Skeletal muscle tissue (tissue), 4 donors: ENCODE measurements around the gene GPSM1. TPM values are rescaled to one million over a fixed set of nuclear protein-coding genes. Genes with fewer than 3 reads are reported as not detected.

Experiments
- H3K27ac ChIP-seq: one replicate; pipeline ENCODE4 v1.7.0; 2013; ENCODE audit warnings: mild to moderate bottlenecking, low read depth, low read length, inconsistent platforms
- H3K27me3 ChIP-seq, 3 donors: one replicate each; pipeline ENCODE4 v1.7.0; 2013; ENCODE audit warnings: low read length in 3 of 3; ENCODE audit not compliant: control insufficient read depth in 3 of 3, insufficient read depth in 3 of 3
- H3K36me3 ChIP-seq, 3 donors: one replicate each; pipeline ENCODE4 v1.7.0; 2013; ENCODE audit warnings: low read length in 3 of 3; ENCODE audit not compliant: control insufficient read depth in 3 of 3, insufficient read depth in 3 of 3
- H3K4me1 ChIP-seq, 3 donors: one replicate each; pipeline ENCODE4 v1.7.0; 2013; ENCODE audit warnings: low read length in 3 of 3, mild to moderate bottlenecking in 3 of 3; ENCODE audit not compliant: control insufficient read depth in 3 of 3, insufficient read depth in 3 of 3
- H3K4me3 ChIP-seq, 3 donors: one replicate each; pipeline ENCODE4 v1.7.0; 2013; ENCODE audit warnings: low read length in 3 of 3
- H3K9ac ChIP-seq, 3 donors: one replicate each; pipeline ENCODE4 v1.7.0; 2013; ENCODE audit warnings: low read length in 3 of 3, mild to moderate bottlenecking in 3 of 3, moderate library complexity in 2 of 3, low read depth in 1 of 3
- H3K9me3 ChIP-seq, 3 donors: one replicate each; pipeline ENCODE4 v1.7.0; 2013; ENCODE audit warnings: low read length in 3 of 3; ENCODE audit not compliant: control insufficient read depth in 3 of 3
- total RNA-seq: library from RNA; depleted of rRNA; stranded (reverse); fragments of >200 nt; gene quantifications from one replicate; pipeline ENCODE4 v1.2.3, GENCODE V29; 2014
- donor health status: Osteomylitis.

GPSM1 gene
- total RNA-seq, 1 donor from 2014 or later: 14.1 TPM

DNA sequence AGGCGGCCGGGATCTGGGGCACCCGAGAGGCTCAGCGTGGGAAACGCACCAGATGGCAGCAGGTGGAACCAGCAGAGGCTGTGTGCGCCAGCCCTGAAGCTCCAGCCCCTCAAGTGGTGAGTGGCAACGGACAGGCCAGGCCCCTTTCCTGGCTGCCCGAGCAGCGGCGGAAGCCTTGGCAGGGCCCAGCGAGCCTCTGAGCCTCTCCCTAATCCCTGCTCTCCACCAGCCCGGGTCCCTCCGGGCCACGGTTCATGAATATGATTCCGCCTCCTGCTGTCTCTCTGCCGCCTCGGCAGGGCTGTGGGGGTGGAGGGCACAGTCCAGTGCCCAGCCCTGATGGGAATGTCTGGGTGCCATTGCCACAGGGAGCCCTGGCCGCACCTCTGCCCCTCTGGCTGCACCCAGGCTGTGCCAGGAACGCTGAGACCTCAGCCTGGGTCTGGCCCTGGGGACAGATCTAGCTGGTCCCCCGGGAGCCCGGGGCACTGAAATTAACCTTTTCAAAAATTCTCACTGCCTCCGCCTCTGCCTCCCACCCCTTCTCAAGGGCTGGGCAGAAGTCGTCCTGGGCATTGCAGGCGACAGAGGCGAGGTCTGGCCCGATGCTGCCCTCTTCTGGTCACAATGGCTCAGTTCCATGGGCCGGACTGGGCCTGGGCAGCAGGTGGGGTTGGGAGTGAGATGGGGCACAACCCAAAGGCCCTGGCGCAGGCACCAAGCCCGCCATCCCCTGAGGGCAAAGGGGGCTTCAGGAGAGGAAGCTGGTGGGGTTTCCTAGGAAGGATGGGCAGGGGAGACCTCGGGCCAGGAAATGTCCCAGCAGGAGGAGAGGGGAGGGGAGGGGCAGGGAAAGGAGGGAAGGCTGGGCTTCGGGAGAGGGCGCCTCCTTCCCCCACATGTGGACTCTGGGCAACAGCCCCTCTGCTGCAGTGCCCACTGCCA, 43.8 kb upstream of the GPSM1 start:
- no peaks in the 10 kb centered on the region for H3K9me3 ChIP-seq
- peak overlapping the region in 2 of 3 donors; percentile 49 to 54 for H3K4me3 ChIP-seq
- H3K4me1 ChIP-seq: peaks cover 5 to 6% (median 6%) of the 10 kb centered on the region in 3 donors
- no peaks in the 10 kb centered on the region for H3K36me3 ChIP-seq
- no peak overlapping the region for H3K27ac ChIP-seq
- peaks cover 33 to 60% (median 53%) of the 10 kb centered on the region in 3 donors for H3K27me3 ChIP-seq
- H3K9ac ChIP-seq: peak overlapping the region; percentile 20 to 56 (median 54)

DNA sequence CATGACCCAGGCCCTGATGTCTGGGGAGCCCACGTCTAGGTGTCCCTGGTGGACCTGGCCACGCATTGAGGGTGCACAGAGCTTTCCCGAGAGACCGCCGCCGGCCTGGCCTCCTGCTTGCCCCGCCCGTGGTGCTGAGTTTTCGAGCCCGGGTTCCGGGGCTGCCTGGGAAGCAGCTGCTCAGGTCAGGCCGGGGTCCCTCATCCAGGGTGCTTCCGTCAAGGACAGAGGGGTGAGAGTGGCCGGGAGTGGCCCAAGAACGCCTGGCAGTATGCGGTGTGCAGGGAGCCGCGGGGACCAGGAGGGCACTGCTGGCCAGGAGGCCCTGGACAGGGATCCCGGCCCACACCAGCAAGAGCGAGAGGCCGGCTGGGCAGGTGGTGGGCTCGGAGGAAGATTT, 43.0 kb upstream of the GPSM1 start:
- Histone ChIP-seq H3K9me3 (no peaks in the 10 kb centered on the region), H3K36me3 (no peaks in the 10 kb centered on the region), H3K27ac (no peak overlapping the region), H3K4me1 (peaks cover 5 to 6% (median 6%) of the 10 kb centered on the region in 3 donors), H3K27me3 (peaks cover 33 to 61% (median 55%) of the 10 kb centered on the region in 3 donors), H3K9ac (no peak overlapping the region), H3K4me3 (no peak overlapping the region)

DNA sequence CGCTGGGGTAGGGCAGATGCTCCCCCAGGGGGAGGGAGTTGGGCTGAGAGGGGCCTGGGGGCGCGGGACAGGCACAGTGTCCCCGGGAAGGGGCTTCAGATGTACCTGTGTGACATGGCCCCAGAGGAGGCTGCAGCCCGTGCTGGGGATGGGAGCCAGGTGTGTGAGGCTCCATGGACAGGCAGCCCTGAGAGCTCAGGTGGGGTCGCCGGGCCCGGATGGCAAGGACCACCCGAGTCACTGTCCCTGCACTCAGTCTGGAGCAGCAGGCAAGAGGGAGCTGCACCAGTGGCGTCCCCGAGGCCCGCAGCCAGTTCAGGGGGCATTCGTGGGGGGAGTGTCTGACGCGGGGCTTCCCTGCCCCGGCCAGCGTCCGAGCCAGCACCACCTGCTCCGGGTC, 42.4 kb upstream of the GPSM1 start:
- H3K27ac ChIP-seq: no peak overlapping the region
- H3K4me3 ChIP-seq: no peak overlapping the region
- no peaks in the 10 kb centered on the region for H3K36me3 ChIP-seq
- H3K9me3 ChIP-seq: no peaks in the 10 kb centered on the region
- no peak overlapping the region for H3K9ac ChIP-seq
- H3K4me1 ChIP-seq: peaks cover 5 to 6% (median 6%) of the 10 kb centered on the region in 3 donors
- peaks cover 32 to 60% (median 55%) of the 10 kb centered on the region in 3 donors for H3K27me3 ChIP-seq

DNA sequence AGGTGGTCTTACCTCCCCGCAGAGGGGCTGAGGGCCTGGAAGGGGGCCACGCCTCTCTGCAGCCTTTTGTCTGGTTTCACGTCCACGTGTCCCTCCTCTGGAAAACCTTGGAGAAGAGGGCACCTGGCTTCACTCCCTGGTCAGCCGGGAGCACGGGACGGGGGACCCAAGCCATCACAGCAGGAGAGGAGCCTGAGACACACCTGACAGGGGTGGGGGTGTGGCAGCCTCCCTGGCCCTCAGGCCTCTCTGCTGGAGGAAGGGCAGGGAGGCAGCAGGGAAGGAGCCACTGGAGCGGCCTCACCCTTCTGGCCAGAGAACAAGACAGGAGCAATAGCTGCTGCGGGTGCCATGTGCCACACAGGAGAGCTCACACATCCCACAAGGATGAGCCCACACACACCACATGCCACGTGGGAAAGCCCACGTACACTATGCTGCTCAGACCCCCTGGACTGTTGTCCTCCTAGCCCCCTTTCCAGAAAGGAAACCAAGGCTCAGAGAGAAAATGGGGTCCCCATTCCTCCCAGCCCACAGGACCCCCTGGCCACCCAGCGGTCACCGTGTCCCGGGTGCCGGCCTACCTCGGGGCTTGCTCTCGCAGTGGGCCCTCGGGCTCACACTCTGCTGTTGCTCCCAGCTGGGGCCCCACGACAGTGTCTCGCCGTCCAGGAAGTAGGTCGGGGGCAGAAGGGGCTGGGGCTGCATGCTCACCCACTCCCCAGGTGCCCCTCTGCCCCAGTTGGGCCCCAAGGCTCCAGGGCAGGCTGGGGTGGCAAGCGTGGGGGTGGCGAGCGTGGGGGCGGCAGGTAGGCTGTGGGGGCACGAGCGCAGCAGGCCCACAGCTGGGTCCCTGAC, 41.6 kb upstream of the GPSM1 start:
- H3K9ac ChIP-seq: no peak overlapping the region
- no peak overlapping the region for H3K27ac ChIP-seq
- H3K4me1 ChIP-seq: peaks cover 5 to 6% (median 6%) of the 10 kb centered on the region in 3 donors
- no peaks in the 10 kb centered on the region for H3K9me3 ChIP-seq
- no peak overlapping the region for H3K4me3 ChIP-seq
- peaks cover 29 to 56% (median 55%) of the 10 kb centered on the region in 3 donors for H3K27me3 ChIP-seq
- no peaks in the 10 kb centered on the region for H3K36me3 ChIP-seq

DNA sequence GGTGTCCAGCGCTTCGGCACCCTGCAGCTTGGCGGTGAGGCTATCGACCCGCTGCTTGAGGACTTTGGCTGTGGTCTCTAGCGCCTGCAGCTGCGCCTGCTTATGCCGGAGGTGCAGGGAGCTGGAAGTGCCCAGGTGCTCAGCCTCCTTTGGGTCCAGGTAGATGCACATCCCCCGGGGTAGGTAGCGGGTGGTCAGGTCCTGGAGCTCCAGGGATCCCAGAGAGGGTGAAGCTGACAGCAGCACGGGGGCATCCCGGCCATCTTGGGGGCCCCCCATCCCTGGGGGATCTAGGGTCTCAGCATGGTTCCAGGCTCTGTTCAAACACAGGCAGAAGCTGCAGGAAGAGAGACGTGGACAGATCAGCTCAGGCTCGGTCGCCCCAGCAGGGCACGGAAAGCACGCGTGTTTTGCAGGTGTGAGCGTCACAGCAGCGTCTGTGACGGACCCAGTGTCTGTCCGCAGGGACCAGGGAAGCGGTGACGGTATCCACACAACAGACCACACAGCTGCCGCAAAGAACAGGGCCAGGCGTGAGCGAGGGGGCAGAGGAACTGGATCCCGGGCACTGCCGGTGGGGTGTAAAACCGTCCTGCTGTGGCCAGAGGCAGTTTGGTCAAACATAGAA, 40.9 kb upstream of the GPSM1 start:
- Histone ChIP-seq H3K4me1 (peaks cover 5 to 6% (median 6%) of the 10 kb centered on the region in 3 donors), H3K4me3 (no peak overlapping the region), H3K36me3 (no peaks in the 10 kb centered on the region), H3K9me3 (no peaks in the 10 kb centered on the region), H3K27me3 (peaks cover 34 to 64% (median 55%) of the 10 kb centered on the region in 3 donors), H3K27ac (no peak overlapping the region), H3K9ac (no peak overlapping the region)

DNA sequence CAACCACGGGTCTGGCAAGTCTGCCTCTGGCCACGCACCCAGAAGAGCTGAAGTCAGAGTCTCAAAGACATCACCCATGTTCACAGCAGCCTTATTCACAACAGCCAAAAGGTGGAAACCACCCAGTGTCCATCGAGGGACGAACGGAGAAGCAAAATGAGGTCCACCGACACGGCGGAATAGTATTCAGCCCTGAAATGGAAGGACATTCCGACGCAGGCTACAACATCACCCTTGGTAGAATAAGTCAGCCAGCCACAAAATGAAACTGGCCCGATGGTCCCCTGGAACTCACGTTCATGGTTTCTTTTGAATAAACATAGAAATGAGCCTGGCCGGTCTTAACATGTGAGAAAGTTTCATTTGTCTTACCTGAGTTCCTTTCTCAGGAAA, 40.4 kb upstream of the GPSM1 start:
- Histone ChIP-seq H3K27me3 (peaks cover 40 to 59% (median 56%) of the 10 kb centered on the region in 3 donors), H3K36me3 (no peaks in the 10 kb centered on the region), H3K4me1 (peaks cover 5 to 6% (median 6%) of the 10 kb centered on the region in 3 donors), H3K27ac (no peak overlapping the region), H3K4me3 (no peak overlapping the region), H3K9ac (no peak overlapping the region), H3K9me3 (no peaks in the 10 kb centered on the region)

DNA sequence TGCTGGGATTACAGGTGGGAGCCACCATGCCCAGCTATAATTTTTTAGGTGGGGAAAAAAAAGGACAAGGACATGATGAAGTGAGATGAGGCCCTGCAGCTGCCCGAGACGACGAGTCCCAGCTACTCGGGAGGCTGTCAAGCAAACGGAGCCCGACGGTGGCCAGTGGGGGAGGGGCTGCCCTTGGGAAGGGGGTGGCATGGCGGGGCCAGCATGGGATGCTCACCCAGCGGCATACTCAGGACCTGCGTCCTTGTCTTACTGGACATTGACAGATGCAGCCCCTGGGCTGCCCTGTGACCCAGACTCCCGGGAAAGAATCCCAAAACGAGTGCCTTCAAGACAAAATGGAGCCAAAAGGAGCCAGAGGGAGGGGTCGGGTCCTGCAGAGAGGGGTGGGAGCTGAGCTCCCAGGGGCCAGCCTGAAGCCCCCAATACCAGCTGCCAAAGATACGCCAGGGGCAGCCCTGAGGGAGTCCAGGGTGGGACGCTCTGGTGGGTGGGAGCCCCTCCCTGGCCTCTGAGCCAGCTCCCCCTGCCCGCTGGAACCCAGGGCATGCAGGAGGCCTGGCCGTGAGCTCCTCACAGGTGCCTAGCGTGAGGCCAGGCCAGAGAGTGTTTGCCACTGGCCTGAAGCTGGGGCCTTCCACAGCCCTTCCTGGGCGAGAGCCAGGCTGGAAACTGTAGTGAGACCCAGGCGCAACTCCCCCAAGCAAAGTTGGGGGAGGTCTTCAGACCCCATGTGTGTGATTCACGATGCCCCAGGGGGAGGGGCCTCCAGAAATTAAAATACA, 39.2 kb upstream of the GPSM1 start:
- Histone ChIP-seq H3K36me3 (no peaks in the 10 kb centered on the region), H3K9ac (no peak overlapping the region), H3K9me3 (no peaks in the 10 kb centered on the region), H3K27me3 (peaks cover 46 to 60% (median 58%) of the 10 kb centered on the region in 3 donors), H3K4me1 (peaks cover 4 to 11% (median 5%) of the 10 kb centered on the region in 3 donors), H3K4me3 (no peak overlapping the region), H3K27ac (no peak overlapping the region)

DNA sequence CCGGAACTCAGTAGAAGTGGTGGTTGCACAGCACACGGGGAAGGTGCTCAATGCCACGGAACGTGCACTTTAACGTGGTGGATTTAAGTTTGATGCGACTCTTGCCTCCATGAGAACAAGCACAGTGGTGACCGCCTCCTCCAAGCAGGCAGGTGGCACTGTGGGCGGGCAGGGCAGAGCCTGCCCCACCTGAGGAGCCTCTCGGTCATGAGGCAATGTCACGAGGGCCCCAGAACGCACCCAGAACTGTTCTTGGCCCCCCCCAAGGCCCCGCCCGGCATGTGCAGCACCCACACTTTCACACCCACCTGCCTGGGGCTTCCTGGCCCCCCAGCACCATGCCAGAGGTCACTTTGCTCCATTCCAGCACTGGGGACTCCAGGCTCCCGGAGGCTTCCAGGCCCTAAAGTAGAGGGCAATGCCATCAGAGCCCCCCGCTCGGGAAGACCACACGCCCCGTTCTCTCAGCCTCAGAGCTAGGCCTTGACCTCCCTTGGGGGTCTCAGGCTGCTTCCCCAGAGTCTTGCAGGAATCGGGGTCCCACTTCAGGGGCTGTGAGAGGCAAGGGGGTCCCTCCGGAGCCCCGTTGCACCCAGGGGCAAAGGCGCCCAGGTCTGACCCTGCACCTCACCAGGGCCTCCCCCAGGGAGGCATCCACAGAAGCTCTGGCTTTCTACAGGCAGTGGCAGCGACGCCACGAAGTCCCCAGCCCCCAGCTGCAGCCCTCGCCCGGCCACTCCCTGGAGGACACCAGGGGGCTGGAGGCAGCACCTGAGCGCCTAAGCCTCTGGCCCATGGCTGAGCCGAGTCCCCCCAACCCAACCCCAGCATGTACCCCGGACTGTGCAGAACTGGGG, 37.5 kb upstream of the GPSM1 start:
- H3K9ac ChIP-seq: no peak overlapping the region
- peaks cover 45 to 59% (median 57%) of the 10 kb centered on the region in 3 donors for H3K27me3 ChIP-seq
- H3K36me3 ChIP-seq: no peaks in the 10 kb centered on the region
- no peak overlapping the region for H3K4me3 ChIP-seq
- peaks cover 0 to 5% (median 0%) of the 10 kb centered on the region in 3 donors for H3K4me1 ChIP-seq
- H3K27ac ChIP-seq: no peak overlapping the region
- no peaks in the 10 kb centered on the region for H3K9me3 ChIP-seq
